Breast epithelium (tissue), 4 donors: ENCODE measurements around the gene PSMD7. TPM values are rescaled to one million over a fixed set of nuclear protein-coding genes. Genes with fewer than 3 reads are reported as not detected.

Source experiments
- DNase-seq, 2 donors: peaks; one replicate each; pipeline ENCODE4 v3.0.0-alpha.2; 2019; ENCODE audit warnings: low spot score in 2 of 2
- H3K27ac ChIP-seq, 2 donors: fragments of 200-600 bp; sonication (generic) in 1 of 2; one replicate each; pipeline ENCODE4 v1.5.1; 2016 to 2019; ENCODE audit warnings: mild to moderate bottlenecking in 1 of 2
- H3K27me3 ChIP-seq, 2 donors: fragments of 200-600 bp; sonication (generic) in 1 of 2; one replicate each; pipeline versions ENCODE4 v1.5.1 to v1.6.0; 2017 to 2019; ENCODE audit warnings: control low read depth in 1 of 2, mild to moderate bottlenecking in 1 of 2
- H3K36me3 ChIP-seq: fragments of 200-600 bp; one replicate; pipeline ENCODE4 v1.5.1; 2019
- H3K4me1 ChIP-seq, 2 donors: fragments of 200-600 bp; sonication (generic); one replicate each; pipeline ENCODE4 v1.5.1; 2016 to 2019; ENCODE audit warnings: control low read depth in 1 of 2
- H3K4me3 ChIP-seq, 3 donors: fragments of 200-600 bp; sonication (generic); 1 replicate in 2 of 3; 2 replicates in 1 of 3; pipeline ENCODE4 v1.5.1; 2016 to 2019; ENCODE audit warnings: mild to moderate bottlenecking in 3 of 3, moderate library complexity in 2 of 3
- H3K9me3 ChIP-seq, 2 donors: fragments of 200-600 bp; sonication (generic) in 1 of 2; one replicate each; pipeline ENCODE4 v1.5.1; 2016 to 2019; ENCODE audit warnings: control low read depth in 1 of 2
- POLR2A ChIP-seq: fragments of 450-650 bp; IDR thresholded peaks from one replicate; pipeline ENCODE4 v1.6.1; 2016; ENCODE audit warnings: antibody characterized with exemption, mild to moderate bottlenecking, moderate library complexity
- POLR2AphosphoS5 ChIP-seq, 3 donors: sonication (generic); formaldehyde crosslinking; IDR thresholded peaks; one replicate each; pipeline ENCODE4 v1.6.1; 2017; ENCODE audit warnings: antibody characterized with exemption in 3 of 3
- intact Hi-C: fragments of 100-400 bp; cut with DNase I; formaldehyde crosslinking; loops from one replicate; pipeline ENCODE4 v1.15.1; 2023; ENCODE audit warnings: low total_unique reads
- total RNA-seq, 3 donors: library from RNA; depleted of rRNA; stranded (reverse); fragments of >200 nt; gene quantifications; one replicate each; pipeline ENCODE4 v1.1.0, GENCODE V29; 2016
- TF ChIP-seq, protein P1 (sequence below), 3 donors: fragments of 450-650 bp; IDR thresholded peaks; one replicate each; pipeline ENCODE4 v1.5.1; 2016 to 2017; ENCODE audit warnings: antibody characterized with exemption in 3 of 3, mild to moderate bottlenecking in 3 of 3, moderate library complexity in 3 of 3

Gene PSMD7
- total RNA-seq, 3 donors from 2014 or later: 51.5 to 99.9 (median 76.0) TPM

- no peak for DNase-seq
- H3K9me3 ChIP-seq: no peaks in the 10 kb centered on the region
- no peak overlapping the region for H3K27ac ChIP-seq
- no peak overlapping the region for H3K4me3 ChIP-seq
- no peaks in the 10 kb centered on the region for H3K27me3 ChIP-seq
- no peaks in the 10 kb centered on the region for H3K4me1 ChIP-seq
- no peaks in the 10 kb centered on the region for H3K36me3 ChIP-seq
- TF ChIP-seq POLR2AphosphoS5 (IDR thresholded peaks at IDR 0.05) (no peak), POLR2A (no peak)
- TF ChIP-seq, protein P1, sequence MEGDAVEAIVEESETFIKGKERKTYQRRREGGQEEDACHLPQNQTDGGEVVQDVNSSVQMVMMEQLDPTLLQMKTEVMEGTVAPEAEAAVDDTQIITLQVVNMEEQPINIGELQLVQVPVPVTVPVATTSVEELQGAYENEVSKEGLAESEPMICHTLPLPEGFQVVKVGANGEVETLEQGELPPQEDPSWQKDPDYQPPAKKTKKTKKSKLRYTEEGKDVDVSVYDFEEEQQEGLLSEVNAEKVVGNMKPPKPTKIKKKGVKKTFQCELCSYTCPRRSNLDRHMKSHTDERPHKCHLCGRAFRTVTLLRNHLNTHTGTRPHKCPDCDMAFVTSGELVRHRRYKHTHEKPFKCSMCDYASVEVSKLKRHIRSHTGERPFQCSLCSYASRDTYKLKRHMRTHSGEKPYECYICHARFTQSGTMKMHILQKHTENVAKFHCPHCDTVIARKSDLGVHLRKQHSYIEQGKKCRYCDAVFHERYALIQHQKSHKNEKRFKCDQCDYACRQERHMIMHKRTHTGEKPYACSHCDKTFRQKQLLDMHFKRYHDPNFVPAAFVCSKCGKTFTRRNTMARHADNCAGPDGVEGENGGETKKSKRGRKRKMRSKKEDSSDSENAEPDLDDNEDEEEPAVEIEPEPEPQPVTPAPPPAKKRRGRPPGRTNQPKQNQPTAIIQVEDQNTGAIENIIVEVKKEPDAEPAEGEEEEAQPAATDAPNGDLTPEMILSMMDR (IDR thresholded peaks at IDR 0.05): no peak
- intact Hi-C loops: no loop called here
Observed at GRCh38 chr16:74280448-74280847, 16.2 kb upstream of the PSMD7 start.

- intact Hi-C loops: no loop called here
- no peaks in the 10 kb centered on the region for H3K27me3 ChIP-seq
- no peak overlapping the region for H3K27ac ChIP-seq
- no peaks in the 10 kb centered on the region for H3K4me1 ChIP-seq
- no peaks in the 10 kb centered on the region for H3K9me3 ChIP-seq
- TF ChIP-seq POLR2AphosphoS5 (IDR thresholded peaks at IDR 0.05): no peak
- TF ChIP-seq, protein P1 (IDR thresholded peaks at IDR 0.05): no peak
- no peak for TF ChIP-seq POLR2A
- no peak for DNase-seq
- no peak overlapping the region for H3K4me3 ChIP-seq
- no peaks in the 10 kb centered on the region for H3K36me3 ChIP-seq
Observed at GRCh38 chr16:74281300-74281699, 15.3 kb upstream of the PSMD7 start.

DNA sequence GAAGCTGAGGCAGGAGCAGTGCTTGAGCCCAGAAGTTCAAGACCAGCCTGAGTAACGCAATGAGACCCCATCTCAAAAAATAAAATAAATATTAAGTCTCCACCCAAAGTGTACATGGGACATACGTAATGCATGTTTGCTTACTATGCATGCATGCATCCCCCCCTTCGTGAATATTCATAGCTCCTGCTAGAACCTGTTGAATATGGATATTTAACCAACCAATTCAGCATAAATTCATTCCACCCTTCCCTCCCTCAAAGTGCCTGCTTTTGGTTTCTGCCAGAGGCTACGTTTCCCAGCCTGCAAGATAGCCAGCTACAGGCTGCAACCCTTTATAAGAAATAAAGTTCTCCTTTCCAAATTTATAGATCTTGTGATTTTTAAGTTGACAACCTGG is 12.9 kb upstream of the PSMD7 start:
- intact Hi-C loops: no loop called here
- Histone ChIP-seq H3K4me1 (no peaks in the 10 kb centered on the region), H3K27me3 (no peaks in the 10 kb centered on the region), H3K4me3 (no peak overlapping the region), H3K9me3 (no peaks in the 10 kb centered on the region), H3K36me3 (no peaks in the 10 kb centered on the region), H3K27ac (no peak overlapping the region)
- no peak for DNase-seq
- TF ChIP-seq, protein P1 (IDR thresholded peaks at IDR 0.05): no peak
- TF ChIP-seq POLR2A (no peak), POLR2AphosphoS5 (IDR thresholded peaks at IDR 0.05) (no peak)

GRCh38 chr16:74288065-74288464 is 8.5 kb upstream of the PSMD7 start:
- intact Hi-C loops: no loop called here
- Histone ChIP-seq H3K27me3 (no peaks in the 10 kb centered on the region), H3K4me3 (no peak overlapping the region), H3K27ac (no peak overlapping the region), H3K9me3 (peaks cover 4 to 12% of the 10 kb centered on the region in 2 donors), H3K36me3 (no peaks in the 10 kb centered on the region), H3K4me1 (no peaks in the 10 kb centered on the region)
- TF ChIP-seq, protein P1 (IDR thresholded peaks at IDR 0.05): no peak
- TF ChIP-seq POLR2A (no peak), POLR2AphosphoS5 (IDR thresholded peaks at IDR 0.05) (no peak)
- no peak for DNase-seq

GRCh38 chr16:74290356-74290755 is 6.3 kb upstream of the PSMD7 start:
- intact Hi-C loops: no loop called here

More at GRCh38 chr16:74290356-74290755, 6.3 kb upstream of the PSMD7 start:
- Histone ChIP-seq H3K36me3 (no peaks in the 10 kb centered on the region), H3K4me3 (no peak overlapping the region), H3K9me3 (peaks cover 4 to 12% of the 10 kb centered on the region in 2 donors), H3K4me1 (no peaks in the 10 kb centered on the region), H3K27ac (no peak overlapping the region), H3K27me3 (no peaks in the 10 kb centered on the region)
- no peak for DNase-seq
- TF ChIP-seq, protein P1 (IDR thresholded peaks at IDR 0.05): no peak
- no peak for TF ChIP-seq POLR2AphosphoS5 (IDR thresholded peaks at IDR 0.05)
- no peak for TF ChIP-seq POLR2A
